Neural progenitor cell (in vitro differentiated cells): ENCODE results near the gene STEAP1B.
"Not testable (repeated sequence)": the region's sequence is repeated elsewhere in the genome, so short reads cannot be mapped to it uniquely, and the experiment has no call there.

Experiments used
- CTCF ChIP-seq: fragments of 200-600 bp; sonication (generic); IDR thresholded peaks from 2 replicates; pipeline ENCODE4 v1.5.1; 2017; ENCODE audit warnings: antibody characterized with exemption, mild to moderate bottlenecking
- EZH2phosphoT487 ChIP-seq: fragments of 200-600 bp; sonication (generic); IDR thresholded peaks from 2 replicates; pipeline ENCODE4 v1.6.1; 2017; ENCODE audit warnings: antibody characterized with exemption

- not testable (repeated sequence) for TF ChIP-seq EZH2phosphoT487
- TF ChIP-seq CTCF: peak; percentile 71
Observed at GRCh38 chr7:22499888-22500689, at the start of gene STEAP1B.
